BJ (cell line): ENCODE data around the gene FAM124B. TPM values are rescaled to one million over a fixed set of nuclear protein-coding genes. Genes with fewer than 3 reads are reported as not detected.

ENCODE experiments used
- CTCF ChIA-PET: fragments of 350-600 bp; formaldehyde crosslinking; extraction: SDS; loops from one replicate; lab custom pipeline; 2021; ENCODE audit warnings: antibody characterized with exemption, inconsistent platforms; lab: Yijun Ruan, JAX
- POLR2A ChIA-PET: fragments of 300-600 bp; sonication (Branson Sonifier 250); formaldehyde crosslinking; extraction: SDS; loops from one replicate; lab custom pipeline; 2021; ENCODE audit warnings: antibody characterized with exemption; lab: Charles Lee
- DNase-seq: peaks from one replicate; pipeline ENCODE4 v3.0.0-alpha.2; 2011; ENCODE audit warnings: low read depth
- H3K27me3 ChIP-seq: 2 replicates; pipeline ENCODE4 v1.6.0; 2011; ENCODE audit warnings: low read length; ENCODE audit not compliant: control insufficient read depth, insufficient read depth
- H3K36me3 ChIP-seq: 2 replicates; pipeline ENCODE4 v1.5.1; 2011; ENCODE audit warnings: low read length; ENCODE audit not compliant: control insufficient read depth, insufficient read depth
- H3K4me3 ChIP-seq: 2 replicates; pipeline ENCODE4 v1.5.1; 2011; ENCODE audit warnings: low read depth, mild to moderate bottlenecking, control low read depth, low read length
- CTCF ChIP-seq: IDR thresholded peaks from 2 replicates; pipeline ENCODE4 v1.5.1; 2011; ENCODE audit warnings: low read depth, mild to moderate bottlenecking, control low read depth, inconsistent platforms, low read length, moderate library complexity; ENCODE audit not compliant: insufficient read depth
- polyA plus RNA-seq: library from polyadenylated mRNA; depleted of rRNA; stranded (reverse); fragments of >200 nt; gene quantifications from 2 replicates; pipeline ENCODE4 v1.2.3, GENCODE V29; 2011

The FAM124B gene
- polyA plus RNA-seq, 1 experiment: 0.04 TPM

GRCh38 chr2:224444021-224444420 is 42.1 kb upstream of the FAM124B start:
- no peak for DNase-seq
- no peak for TF ChIP-seq CTCF
- Histone ChIP-seq H3K27me3 (peaks cover 5% of the 10 kb centered on the region), H3K4me3 (no peak overlapping the region), H3K36me3 (no peaks in the 10 kb centered on the region)
- POLR2A ChIA-PET: no interaction called here
- CTCF ChIA-PET: no interaction called here

GRCh38 chr2:224442071-224442967 is 40.4 kb upstream of the FAM124B start:
- ChIA-PET CTCF (interaction anchor here (0.6 to 3.7 kb wide), 4 partner anchors 7 to 127 kb away, joined by 3 to 17 read pairs (median 4); no protein-coding TSS in a partner anchor), POLR2A (no interaction called here)
- peak overlapping the region; percentile 55 for H3K4me3 ChIP-seq
- peaks cover 8% of the 10 kb centered on the region for H3K27me3 ChIP-seq
- no peaks in the 10 kb centered on the region for H3K36me3 ChIP-seq
- no peak for DNase-seq
- no peak for TF ChIP-seq CTCF

- peaks cover 8% of the 10 kb centered on the region for H3K27me3 ChIP-seq
- CTCF ChIA-PET: interaction anchor here (1.1 to 3.7 kb wide), 2 partner anchors 8 to 70 kb away, joined by 3 to 17 read pairs; no protein-coding TSS in a partner anchor
- POLR2A ChIA-PET: no interaction called here
- H3K4me3 ChIP-seq: no peak overlapping the region
- no peak for TF ChIP-seq CTCF
- no peaks in the 10 kb centered on the region for H3K36me3 ChIP-seq
- DNase-seq: no peak
Observed at GRCh38 chr2:224440988-224441387, 39.1 kb upstream of the FAM124B start.

GRCh38 chr2:224438726-224439125 is 36.8 kb upstream of the FAM124B start:
- ChIA-PET CTCF (interaction anchor here (0.6 to 3.7 kb wide), 3 partner anchors 11 to 217 kb away, joined by 3 to 17 read pairs (median 3); no protein-coding TSS in a partner anchor), POLR2A (interaction anchor here (0.6 kb wide), 1 partner anchor 46 kb away, joined by 4 read pairs; no protein-coding TSS in a partner anchor)
- TF ChIP-seq CTCF: no peak
- Histone ChIP-seq H3K36me3 (no peaks in the 10 kb centered on the region), H3K27me3 (peaks cover 8% of the 10 kb centered on the region), H3K4me3 (no peak overlapping the region)
- DNase-seq: no peak

GRCh38 chr2:224436634-224437033 is 34.7 kb upstream of the FAM124B start:
- no peak overlapping the region for H3K4me3 ChIP-seq
- POLR2A ChIA-PET: no interaction called here
- H3K27me3 ChIP-seq: peaks cover 12% of the 10 kb centered on the region
- no peaks in the 10 kb centered on the region for H3K36me3 ChIP-seq
- TF ChIP-seq CTCF: no peak
- no peak for DNase-seq
- CTCF ChIA-PET: interaction anchor here (1.1 kb wide), 1 partner anchor 12 kb away, joined by 3 read pairs; no protein-coding TSS in a partner anchor
